ENCODE data around the gene PIRT.

GRCh38 chr17:10812674-10813073 lies 25.2 kb downstream of the PIRT start:
- TF ChIP-seq ZNF830 (tag by site-specific recombination; IDR thresholded peaks at IDR 0.05; ENCODE audit: low read depth) (no peak), ZNF114 (tag by site-specific recombination; IDR thresholded peaks at IDR 0.05) (no peak), ZBTB26 (tag by site-specific recombination; optimal IDR thresholded peaks at IDR 0.05) (no peak), CTCF (tag by site-specific recombination; IDR thresholded peaks at IDR 0.05) (no peak), REST (tag by site-specific recombination; IDR thresholded peaks at IDR 0.05) (no peak), PRDM4 (tag by site-specific recombination; IDR thresholded peaks at IDR 0.05) (no peak), ZNF639 (tag by site-specific recombination; IDR thresholded peaks at IDR 0.05) (no peak), ZSCAN5A (tag by site-specific recombination; IDR thresholded peaks at IDR 0.05) (no peak), ZBTB49 (tag by site-specific recombination; IDR thresholded peaks at IDR 0.05; ENCODE audit: low read depth) (no peak), ZFP3 (tag by site-specific recombination; IDR thresholded peaks at IDR 0.05; ENCODE audit: low read depth) (no peak), YY1 (tag by site-specific recombination; IDR thresholded peaks at IDR 0.05) (no peak)
